ENCODE measurements around the gene KRTAP8-1. TPM values are rescaled to one million over a fixed set of nuclear protein-coding genes. Genes with fewer than 3 reads are reported as not detected.

KRTAP8-1 gene
- not detected for total RNA-seq

GRCh38 chr21:30813174-30813573 lies at the start of gene KRTAP8-1:
TSS of gene KRTAP8-1 (minus strand) at chr21:30813274. CDS start at chr21:30813220, 54 bp downstream.
- Histone ChIP-seq H3K4me1 (no peaks in the 10 kb centered on the region), H3K27me3 (no peaks in the 10 kb centered on the region), H3K4me3 (replicated peaks in 1 of 3) (no peak within 1 kb of the TSS), H3K36me3 (no peaks in the 10 kb centered on the region), H3K27ac (no peak within 1 kb of the TSS), H3K9me3 (no peaks in the 10 kb centered on the region)
- no peak for DNase-seq
- 97% methylated on average over 5 of the region's 5 CpGs for WGBS, 2 donors
- TF ChIP-seq POLR2A (IDR thresholded peaks at IDR 0.05) = no peak
- TF ChIP-seq, protein P1, sequence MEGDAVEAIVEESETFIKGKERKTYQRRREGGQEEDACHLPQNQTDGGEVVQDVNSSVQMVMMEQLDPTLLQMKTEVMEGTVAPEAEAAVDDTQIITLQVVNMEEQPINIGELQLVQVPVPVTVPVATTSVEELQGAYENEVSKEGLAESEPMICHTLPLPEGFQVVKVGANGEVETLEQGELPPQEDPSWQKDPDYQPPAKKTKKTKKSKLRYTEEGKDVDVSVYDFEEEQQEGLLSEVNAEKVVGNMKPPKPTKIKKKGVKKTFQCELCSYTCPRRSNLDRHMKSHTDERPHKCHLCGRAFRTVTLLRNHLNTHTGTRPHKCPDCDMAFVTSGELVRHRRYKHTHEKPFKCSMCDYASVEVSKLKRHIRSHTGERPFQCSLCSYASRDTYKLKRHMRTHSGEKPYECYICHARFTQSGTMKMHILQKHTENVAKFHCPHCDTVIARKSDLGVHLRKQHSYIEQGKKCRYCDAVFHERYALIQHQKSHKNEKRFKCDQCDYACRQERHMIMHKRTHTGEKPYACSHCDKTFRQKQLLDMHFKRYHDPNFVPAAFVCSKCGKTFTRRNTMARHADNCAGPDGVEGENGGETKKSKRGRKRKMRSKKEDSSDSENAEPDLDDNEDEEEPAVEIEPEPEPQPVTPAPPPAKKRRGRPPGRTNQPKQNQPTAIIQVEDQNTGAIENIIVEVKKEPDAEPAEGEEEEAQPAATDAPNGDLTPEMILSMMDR (IDR thresholded peaks at IDR 0.05) = no peak
- intact Hi-C loops (cut with DNase I) = no loop called here

- Histone ChIP-seq H3K9me3 (no peaks in the 10 kb centered on the region), H3K27ac (no peak overlapping the region), H3K4me3 (replicated peaks in 1 of 3) (no peak overlapping the region), H3K27me3 (no peaks in the 10 kb centered on the region), H3K4me1 (no peaks in the 10 kb centered on the region), H3K36me3 (no peaks in the 10 kb centered on the region)
- no peak for DNase-seq
- TF ChIP-seq, protein P1 (IDR thresholded peaks at IDR 0.05) = no peak
- TF ChIP-seq POLR2A (IDR thresholded peaks at IDR 0.05) = no peak
- 85 to 89% methylated on average over 9 of the region's 9 CpGs for WGBS, 2 donors
- intact Hi-C loops (cut with DNase I) = no loop called here
Observed at GRCh38 chr21:30847627-30848500, 34.8 kb upstream of the KRTAP8-1 start.

- H3K4me3 ChIP-seq (replicated peaks in 1 of 3) = no peak overlapping the region
- H3K27ac ChIP-seq = no peak overlapping the region
- intact Hi-C loops (cut with DNase I) = no loop called here
- H3K27me3 ChIP-seq = no peaks in the 10 kb centered on the region
- no peak for TF ChIP-seq POLR2A (IDR thresholded peaks at IDR 0.05)
- TF ChIP-seq, protein P1 (IDR thresholded peaks at IDR 0.05) = no peak
- no peaks in the 10 kb centered on the region for H3K4me1 ChIP-seq
- H3K9me3 ChIP-seq = no peaks in the 10 kb centered on the region
- no peaks in the 10 kb centered on the region for H3K36me3 ChIP-seq
- DNase-seq = no peak
Observed at GRCh38 chr21:30842990-30843389, 29.9 kb upstream of the KRTAP8-1 start.

- intact Hi-C loops (cut with DNase I) = no loop called here
Observed at GRCh38 chr21:30839304-30839703, 26.2 kb upstream of the KRTAP8-1 start.

GRCh38 chr21:30838536-30838935 lies 25.5 kb upstream of the KRTAP8-1 start:
- H3K27ac ChIP-seq = no peak overlapping the region
- H3K4me3 ChIP-seq (replicated peaks in 1 of 3) = no peak overlapping the region
- intact Hi-C loops (cut with DNase I) = no loop called here
- no peak for TF ChIP-seq POLR2A (IDR thresholded peaks at IDR 0.05)
- TF ChIP-seq, protein P1 (IDR thresholded peaks at IDR 0.05) = no peak
- H3K27me3 ChIP-seq = no peaks in the 10 kb centered on the region
- H3K4me1 ChIP-seq = no peaks in the 10 kb centered on the region
- DNase-seq = no peak
- 85 to 93% methylated on average over 6 of the region's 6 CpGs for WGBS, 2 donors
- no peaks in the 10 kb centered on the region for H3K36me3 ChIP-seq
- no peaks in the 10 kb centered on the region for H3K9me3 ChIP-seq

More at GRCh38 chr21:30839304-30839703, 26.2 kb upstream of the KRTAP8-1 start:
- DNase-seq = no peak
- no peaks in the 10 kb centered on the region for H3K4me1 ChIP-seq
- TF ChIP-seq, protein P1 (IDR thresholded peaks at IDR 0.05) = no peak
- TF ChIP-seq POLR2A (IDR thresholded peaks at IDR 0.05) = no peak
- H3K27ac ChIP-seq = no peak overlapping the region
- H3K36me3 ChIP-seq = no peaks in the 10 kb centered on the region
- H3K4me3 ChIP-seq (replicated peaks in 1 of 3) = no peak overlapping the region
- no peaks in the 10 kb centered on the region for H3K9me3 ChIP-seq
- no peaks in the 10 kb centered on the region for H3K27me3 ChIP-seq
- WGBS, 2 donors = 28 to 34% methylated on average over 5 of the region's 5 CpGs
